DOHH2 (cell line): ENCODE measurements around the gene VAV2.

Experiments
- H3F3A ChIP-seq: fragments of 200-600 bp; sonication (generic), shearing (Covaris generic); 2 replicates; pipeline ENCODE4 v1.6.0; 2016; ENCODE audit warnings: antibody characterized with exemption, mild to moderate bottlenecking; ENCODE audit not compliant: control insufficient read depth, insufficient read depth
- H3K27ac ChIP-seq: fragments of 200-600 bp; sonication (generic); 2 replicates; pipeline ENCODE4 v1.5.1; 2014; ENCODE audit warnings: low read depth, mild to moderate bottlenecking, low read length, moderate library complexity
- H3K27me3 ChIP-seq: fragments of 200-600 bp; sonication (generic); 2 replicates; pipeline ENCODE4 v1.6.1; 2014; ENCODE audit warnings: mild to moderate bottlenecking, low read length, mixed read lengths; ENCODE audit not compliant: control insufficient read depth
- H3K36me3 ChIP-seq: fragments of 200-600 bp; sonication (generic); 2 replicates; pipeline ENCODE4 v1.6.1; 2014; ENCODE audit warnings: mild to moderate bottlenecking, low read length, moderate library complexity, mixed read lengths; ENCODE audit not compliant: control insufficient read depth
- H3K4me1 ChIP-seq: fragments of 200-600 bp; sonication (generic); 2 replicates; pipeline ENCODE4 v1.6.1; 2014; ENCODE audit warnings: mild to moderate bottlenecking, low read length, mixed read lengths; ENCODE audit not compliant: control insufficient read depth
- H3K4me2 ChIP-seq: fragments of 200-600 bp; sonication (generic); 2 replicates; pipeline ENCODE4 v1.6.0; 2014; ENCODE audit warnings: mild to moderate bottlenecking, low read length, moderate library complexity
- H3K4me3 ChIP-seq: fragments of 200-600 bp; sonication (generic); 2 replicates; pipeline ENCODE4 v1.5.1; 2014; ENCODE audit warnings: mild to moderate bottlenecking, low read length, mixed read lengths
- H3K79me2 ChIP-seq: fragments of 200-600 bp; sonication (generic); 2 replicates; pipeline ENCODE4 v1.6.1; 2014; ENCODE audit warnings: mild to moderate bottlenecking, low read length, mixed read lengths; ENCODE audit not compliant: control insufficient read depth
- H3K9me2 ChIP-seq: fragments of 200-600 bp; sonication (generic); replicated peaks from 2 replicates; pipeline ENCODE4 v1.6.1; 2014; ENCODE audit warnings: mild to moderate bottlenecking, low read length, mixed read lengths; ENCODE audit not compliant: control insufficient read depth
- H3K9me3 ChIP-seq: fragments of 200-600 bp; sonication (generic); 2 replicates; pipeline ENCODE4 v1.6.1; 2014; ENCODE audit warnings: antibody characterized with exemption, low read length, mixed read lengths; ENCODE audit not compliant: control insufficient read depth, insufficient read depth
- H4K20me1 ChIP-seq: fragments of 200-600 bp; sonication (generic); 2 replicates; pipeline ENCODE4 v1.6.0; 2014; ENCODE audit warnings: low read depth, mild to moderate bottlenecking, antibody characterized with exemption, low read length, moderate library complexity; ENCODE audit not compliant: control insufficient read depth, insufficient read depth
- CTCF ChIP-seq: fragments of 200-600 bp; sonication (generic); IDR thresholded peaks from one replicate; pipeline ENCODE4 v1.5.1; 2014; ENCODE audit warnings: antibody characterized with exemption, mild to moderate bottlenecking, low read depth, low read length; ENCODE audit not compliant: poor library complexity, severe bottlenecking
- EZH2phosphoT487 ChIP-seq: fragments of 200-600 bp; sonication (generic); IDR thresholded peaks from 2 replicates; pipeline ENCODE4 v1.6.1; 2017; ENCODE audit warnings: borderline replicate concordance, mild to moderate bottlenecking, antibody characterized with exemption, low read length, moderate library complexity, mixed read lengths

The VAV2 gene

GRCh38 chr9:133836001-133836758 is 155.9 kb downstream of the VAV2 start:
- no peaks in the 10 kb centered on the region for H3K27me3 ChIP-seq
- H3K4me3 ChIP-seq, result no peak overlapping the region
- H3K27ac ChIP-seq, result no peak overlapping the region
- no peaks in the 10 kb centered on the region for H3K36me3 ChIP-seq
- no peaks in the 10 kb centered on the region for H3K4me1 ChIP-seq
- no peaks in the 10 kb centered on the region for H3K9me3 ChIP-seq
- no peaks in the 10 kb centered on the region for H3K9me2 ChIP-seq
- H4K20me1 ChIP-seq, result no peaks in the 10 kb centered on the region; the same call in 1 of the 2 replicates
- H3F3A ChIP-seq, result no peaks in the 10 kb centered on the region
- no peaks in the 10 kb centered on the region for H3K79me2 ChIP-seq
- TF ChIP-seq CTCF (no peak), EZH2phosphoT487 (no peak)
- no peak overlapping the region for H3K4me2 ChIP-seq

- Histone ChIP-seq H3K79me2 (no peaks in the 10 kb centered on the region), H3K27ac (no peak overlapping the region), H3K9me2 (no peaks in the 10 kb centered on the region), H3K27me3 (no peaks in the 10 kb centered on the region), H4K20me1 (no peaks in the 10 kb centered on the region; the same call in 1 of the 2 replicates), H3K4me3 (no peak overlapping the region), H3F3A (no peaks in the 10 kb centered on the region), H3K36me3 (no peaks in the 10 kb centered on the region; the same call in 1 of the 2 replicates), H3K9me3 (no peaks in the 10 kb centered on the region), H3K4me2 (no peak overlapping the region), H3K4me1 (no peaks in the 10 kb centered on the region)
- TF ChIP-seq EZH2phosphoT487, result no peak
- TF ChIP-seq CTCF, result no peak
Measured at GRCh38 chr9:133835262-133835901, 156.7 kb downstream of the VAV2 start.

- no peak overlapping the region for H3K4me3 ChIP-seq
- no peaks in the 10 kb centered on the region for H3K9me2 ChIP-seq
- H3K4me1 ChIP-seq, result no peaks in the 10 kb centered on the region; the same call in 1 of the 2 replicates
- H3K79me2 ChIP-seq, result no peaks in the 10 kb centered on the region
- no peaks in the 10 kb centered on the region for H3K9me3 ChIP-seq
- H3F3A ChIP-seq, result no peaks in the 10 kb centered on the region
- no peaks in the 10 kb centered on the region; the same call in 1 of the 2 replicates for H3K36me3 ChIP-seq
- no peaks in the 10 kb centered on the region; the same call in 1 of the 2 replicates for H4K20me1 ChIP-seq
- no peaks in the 10 kb centered on the region for H3K27me3 ChIP-seq
- TF ChIP-seq EZH2phosphoT487 (no peak), CTCF (no peak)
- H3K4me2 ChIP-seq, result no peak overlapping the region
- H3K27ac ChIP-seq, result no peak overlapping the region
Measured at GRCh38 chr9:133834080-133834976, 157.8 kb downstream of the VAV2 start.
